Lung (tissue), 12 donors: Measurements from ENCODE around the gene RSU1. TPM values are rescaled to one million over a fixed set of nuclear protein-coding genes. Genes with fewer than 3 reads are reported as not detected.

Experiments used
- ATAC-seq: fragments of 200-7000 bp; cut with Tn5 transposase; one replicate; pipeline ENCODE4 v1.9.1; 2020; ENCODE audit warnings: moderate number of reproducible peaks; ENCODE audit not compliant: insufficient read depth, low FRiP score
- DNase-seq, 3 donors: peaks; one replicate each; pipeline ENCODE4 v3.0.0-alpha.2; 2013 to 2017
- H3K27ac ChIP-seq, 2 donors: one replicate each; pipeline ENCODE4 v1.5.1; 2013; ENCODE audit warnings: mild to moderate bottlenecking in 2 of 2, moderate library complexity in 2 of 2, control low read depth in 1 of 2, inconsistent platforms in 1 of 2, low read depth in 1 of 2, low read length in 1 of 2
- H3K27me3 ChIP-seq, 3 donors: one replicate each; pipeline ENCODE4 v1.5.1; 2013; ENCODE audit warnings: low read length in 2 of 3; ENCODE audit not compliant: control insufficient read depth in 3 of 3, insufficient read depth in 3 of 3
- H3K36me3 ChIP-seq, 4 donors: one replicate each; pipeline ENCODE4 v1.5.1; 2013; ENCODE audit warnings: low read length in 4 of 4, mild to moderate bottlenecking in 1 of 4, moderate library complexity in 1 of 4; ENCODE audit not compliant: control insufficient read depth in 4 of 4, insufficient read depth in 4 of 4
- H3K4me1 ChIP-seq, 5 donors: one replicate each; pipeline ENCODE4 v1.5.1; 2013; ENCODE audit warnings: low read length in 5 of 5, mild to moderate bottlenecking in 2 of 5, moderate library complexity in 1 of 5; ENCODE audit not compliant: control insufficient read depth in 5 of 5, insufficient read depth in 5 of 5
- H3K4me3 ChIP-seq: one replicate; pipeline ENCODE4 v1.5.1; 2013; ENCODE audit warnings: mild to moderate bottlenecking, control low read depth, moderate library complexity
- H3K9ac ChIP-seq, 2 donors: one replicate each; pipeline ENCODE4 v1.5.1; 2013; ENCODE audit warnings: low read length in 2 of 2, control low read depth in 1 of 2; ENCODE audit not compliant: insufficient read depth in 1 of 2
- H3K9me3 ChIP-seq, 4 donors: one replicate each; pipeline ENCODE4 v1.5.1; 2013; ENCODE audit warnings: low read length in 3 of 4, mild to moderate bottlenecking in 1 of 4, moderate library complexity in 1 of 4; ENCODE audit not compliant: control insufficient read depth in 4 of 4, insufficient read depth in 3 of 4
- WGBS, 2 donors: extraction: QIAGEN DNeasy Blood & Tissue Kit; methylation state at CpG; one replicate each; pipeline ENCODE4 v1.1.7; 2013; 5-methylcytosine and 5-hydroxymethylcytosine counted together
- polyA plus RNA-seq, 2 donors: library from polyadenylated mRNA; stranded (reverse); fragments of 200-250 nt; gene quantifications; one replicate each; pipeline ENCODE4 v1.2.1, GENCODE V29; 2013
- total RNA-seq, 2 donors: library from RNA; depleted of rRNA in 1 of 2; stranded (reverse); fragments of >200 nt in 1 of 2; gene quantifications; one replicate each; pipeline ENCODE4 v1.2.1, GENCODE V29; 2014 to 2021
- TF ChIP-seq, protein P1 (sequence below): IDR thresholded peaks from 2 replicates; pipeline ENCODE4 v1.5.1; 2012; ENCODE audit warnings: mild to moderate bottlenecking; ENCODE audit errors: control extremely low read depth, extremely low read depth
- donor health status: control.
- donor health status: control.
- donor health status: Bipolar disorder and iron deficiency.
- donor health status: healthy.
- donor health status: DM: yes; HTN: yes; CAD: no.

The RSU1 gene
- total and polyA plus RNA-seq, 4 donors, result 36.0 to 81.5 (median 57.9) TPM

DNA sequence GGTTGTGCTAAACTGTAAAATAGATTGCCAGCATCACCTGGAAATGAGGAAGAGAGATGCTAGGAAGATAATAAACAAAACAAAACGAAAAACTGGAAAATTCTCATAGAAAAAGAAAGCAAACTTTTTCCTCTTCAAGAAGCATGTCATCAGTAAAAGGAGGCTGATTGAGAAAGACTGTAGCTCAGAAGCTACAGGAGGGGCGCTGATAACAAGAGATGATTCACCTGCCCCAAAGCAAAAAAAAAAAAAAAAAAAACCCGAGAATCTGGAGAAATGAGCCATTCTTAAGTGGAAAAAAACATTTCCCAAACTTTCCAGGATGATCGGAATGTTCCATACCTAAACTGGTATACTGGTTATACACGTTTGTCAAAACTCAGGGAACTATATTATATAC, 165.1 kb downstream of the RSU1 start:
- Histone ChIP-seq H3K9ac (no peak overlapping the region), H3K27me3 (no peaks in the 10 kb centered on the region), H3K36me3 (no peaks in the 10 kb centered on the region), H3K9me3 (no peaks in the 10 kb centered on the region), H3K4me1 (peaks cover 0 to 12% (median 0%) of the 10 kb centered on the region in 5 donors), H3K4me3 (no peak overlapping the region), H3K27ac (no peak overlapping the region)
- TF ChIP-seq, protein P1, sequence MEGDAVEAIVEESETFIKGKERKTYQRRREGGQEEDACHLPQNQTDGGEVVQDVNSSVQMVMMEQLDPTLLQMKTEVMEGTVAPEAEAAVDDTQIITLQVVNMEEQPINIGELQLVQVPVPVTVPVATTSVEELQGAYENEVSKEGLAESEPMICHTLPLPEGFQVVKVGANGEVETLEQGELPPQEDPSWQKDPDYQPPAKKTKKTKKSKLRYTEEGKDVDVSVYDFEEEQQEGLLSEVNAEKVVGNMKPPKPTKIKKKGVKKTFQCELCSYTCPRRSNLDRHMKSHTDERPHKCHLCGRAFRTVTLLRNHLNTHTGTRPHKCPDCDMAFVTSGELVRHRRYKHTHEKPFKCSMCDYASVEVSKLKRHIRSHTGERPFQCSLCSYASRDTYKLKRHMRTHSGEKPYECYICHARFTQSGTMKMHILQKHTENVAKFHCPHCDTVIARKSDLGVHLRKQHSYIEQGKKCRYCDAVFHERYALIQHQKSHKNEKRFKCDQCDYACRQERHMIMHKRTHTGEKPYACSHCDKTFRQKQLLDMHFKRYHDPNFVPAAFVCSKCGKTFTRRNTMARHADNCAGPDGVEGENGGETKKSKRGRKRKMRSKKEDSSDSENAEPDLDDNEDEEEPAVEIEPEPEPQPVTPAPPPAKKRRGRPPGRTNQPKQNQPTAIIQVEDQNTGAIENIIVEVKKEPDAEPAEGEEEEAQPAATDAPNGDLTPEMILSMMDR, result no peak
- 92% methylated on average over 5 of the region's 5 CpGs for WGBS, 2 donors
- DNase-seq (no peak), ATAC-seq (no peak)

GRCh38 chr10:16649757-16650156, 167.5 kb downstream of the RSU1 start:
- Histone ChIP-seq H3K9ac (no peak overlapping the region), H3K27ac (no peak overlapping the region), H3K4me1 (peaks cover 0 to 12% (median 0%) of the 10 kb centered on the region in 5 donors), H3K36me3 (no peaks in the 10 kb centered on the region), H3K4me3 (no peak overlapping the region), H3K27me3 (no peaks in the 10 kb centered on the region), H3K9me3 (no peaks in the 10 kb centered on the region)
- DNase-seq (peak in 2 of 3 donors; percentile 6 to 19), ATAC-seq (no peak)
- 77 to 87% methylated on average over 2 of the region's 2 CpGs for WGBS, 2 donors
- TF ChIP-seq, protein P1, result no peak

GRCh38 chr10:16648366-16648765, 168.9 kb downstream of the RSU1 start:
- H3K36me3 ChIP-seq, result no peaks in the 10 kb centered on the region
- no peak overlapping the region for H3K27ac ChIP-seq
- no peaks in the 10 kb centered on the region for H3K27me3 ChIP-seq
- H3K4me3 ChIP-seq, result no peak overlapping the region
- no peak overlapping the region for H3K9ac ChIP-seq
- DNase-seq (peak in 2 of 3 donors; percentile 55 to 62), ATAC-seq (no peak)
- peaks cover 0 to 12% (median 0%) of the 10 kb centered on the region in 5 donors for H3K4me1 ChIP-seq
- H3K9me3 ChIP-seq, result no peaks in the 10 kb centered on the region
- TF ChIP-seq, protein P1, result no peak
- 84 to 90% methylated on average over 2 of the region's 2 CpGs for WGBS, 2 donors
